T-helper 17 cell (primary cell): ENCODE measurements around the gene RASSF1. TPM values are rescaled to one million over a fixed set of nuclear protein-coding genes. Genes with fewer than 3 reads are reported as not detected.

Source experiments
- total RNA-seq, 4 donors: library from RNA in 2 of 4; stranded (reverse) in 2 of 4; gene quantifications; one replicate each; pipeline ENCODE4 v1.2.3 and lab custom pipeline; 2022 to 2026

RASSF1 gene
- total RNA-seq, 2 donors from 2014 or later: 83.5 to 105 TPM

Other genes with a start within 250 kb of the RASSF1 start
- gene SEMA3F, start 185.5 kb downstream of the RASSF1 start, total RNA-seq: under 1 TPM in 1 of 2 donors, not detected in 1; 0.18 TPM
- gene GNAT1, start 149.2 kb downstream of the RASSF1 start, total RNA-seq: under 1 TPM in 1 of 2 donors, not detected in 1; 0.10 TPM
- under 1 TPM in 1 of 2 donors, not detected in 1; 0.78 TPM for gene SLC38A3, start 135.6 kb downstream of the RASSF1 start, total RNA-seq
- 100 to 1,000 TPM; 266 to 288 TPM for gene GNAI2, start 104.6 kb downstream of the RASSF1 start, total RNA-seq
- 1 to 10 TPM; 1.7 to 1.8 TPM for gene SEMA3B, start 71.7 kb downstream of the RASSF1 start, total RNA-seq
- gene LSMEM2, start 61.7 kb downstream of the RASSF1 start, total RNA-seq: not detected
- 10 to 100 TPM; 46.7 to 49.2 TPM for gene IFRD2, start 48.4 kb downstream of the RASSF1 start, total RNA-seq
- gene HYAL3, start 41.4 kb downstream of the RASSF1 start, total RNA-seq: 1 to 10 TPM; 2.7 to 3.7 TPM
- gene NAA80, start 41.4 kb downstream of the RASSF1 start, total RNA-seq: 10 to 100 TPM; 35.3 to 42.9 TPM
- gene HYAL1, start 37.3 kb downstream of the RASSF1 start, total RNA-seq: under 1 TPM in 1 of 2 donors, not detected in 1; 0.44 TPM
- gene HYAL2, start 18.1 kb downstream of the RASSF1 start, total RNA-seq: 1 to 10 TPM; 1.6 to 2.1 TPM
- gene TUSC2, start 12.6 kb downstream of the RASSF1 start, total RNA-seq: 10 to 100 TPM; 17.7 to 18.0 TPM
- gene ZMYND10, start 4.9 kb upstream of the RASSF1 start, total RNA-seq: 1 to 10 TPM; 1.1 to 1.3 TPM
- gene NPRL2, start 9.9 kb upstream of the RASSF1 start, total RNA-seq: 10 to 100 TPM; 27.5 to 29.1 TPM
- gene CYB561D2, start 10.0 kb upstream of the RASSF1 start, total RNA-seq: 10 to 100 TPM; 20.8 to 27.2 TPM
- 10 to 100 TPM; 16.7 to 17.4 TPM for gene TMEM115, start 18.7 kb upstream of the RASSF1 start, total RNA-seq
- 1 to 10 TPM; 2.2 to 3.5 TPM for gene CACNA2D2, start 162.8 kb upstream of the RASSF1 start, total RNA-seq
- gene C3orf18, start 226.9 kb upstream of the RASSF1 start, total RNA-seq: 10 to 100 TPM; 15.0 to 17.1 TPM
- 10 to 100 TPM; 22.7 to 25.1 TPM for gene HEMK1, start 228.7 kb upstream of the RASSF1 start, total RNA-seq